ENCODE data around the gene BRCC3.

Gene BRCC3

GRCh38 chrX:155056877-155057792 is 14.2 kb upstream of the BRCC3 start:
- DNase-seq (ENCODE audit: low spot score): peak; percentile 67

- no peak for DNase-seq (ENCODE audit: low spot score)
These were observed 9.5 kb upstream of the BRCC3 start for GRCh38 chrX:155061760-155062159.

GRCh38 chrX:155065035-155065734 is 6.1 kb upstream of the BRCC3 start:
- DNase-seq (ENCODE audit: low spot score): no peak

- no peak for DNase-seq (ENCODE audit: low spot score)
These were observed 3.1 kb upstream of the BRCC3 start for GRCh38 chrX:155068165-155068564.

- no peak for DNase-seq (ENCODE audit: low spot score)
These were observed 1.9 kb upstream of the BRCC3 start for GRCh38 chrX:155069414-155069813.

- no peak for DNase-seq (ENCODE audit: low spot score)
These were observed 1.3 kb upstream of the BRCC3 start for GRCh38 chrX:155070038-155070437.

- no peak for DNase-seq (ENCODE audit: low spot score)
These were observed 689 bp upstream of the BRCC3 start for GRCh38 chrX:155070663-155070974.

GRCh38 chrX:155071694-155072280 is 479 bp downstream of the BRCC3 start:
- DNase-seq (ENCODE audit: low spot score): no peak

- no peak for DNase-seq (ENCODE audit: low spot score)
These were observed 15.0 kb downstream of the BRCC3 start for GRCh38 chrX:155086202-155086840.

GRCh38 chrX:155086961-155087735 is 15.8 kb downstream of the BRCC3 start:
- no peak for DNase-seq (ENCODE audit: low spot score)

- no peak for DNase-seq (ENCODE audit: low spot score)
These were observed 23.3 kb downstream of the BRCC3 start for GRCh38 chrX:155094468-155095061.

- no peak for DNase-seq (ENCODE audit: low spot score)
These were observed 34.6 kb downstream of the BRCC3 start for GRCh38 chrX:155105919-155106318.

GRCh38 chrX:155108427-155108826 is 37.1 kb downstream of the BRCC3 start:
- DNase-seq (ENCODE audit: low spot score): no peak

- no peak for DNase-seq (ENCODE audit: low spot score)
These were observed 40.9 kb downstream of the BRCC3 start for GRCh38 chrX:155112171-155112570.

GRCh38 chrX:155113097-155113496 is 41.8 kb downstream of the BRCC3 start:
- DNase-seq (ENCODE audit: low spot score): no peak

- DNase-seq (ENCODE audit: low spot score): no peak
These were observed 44.0 kb downstream of the BRCC3 start for GRCh38 chrX:155115174-155115819.

GRCh38 chrX:155127465-155127864 is 56.2 kb downstream of the BRCC3 start:
- DNase-seq (ENCODE audit: low spot score): no peak

- DNase-seq (ENCODE audit: low spot score): no peak
These were observed 56.6 kb downstream of the BRCC3 start for GRCh38 chrX:155127940-155128339.

GRCh38 chrX:155132110-155132509 is 60.8 kb downstream of the BRCC3 start:
- no peak for DNase-seq (ENCODE audit: low spot score)

- no peak for DNase-seq (ENCODE audit: low spot score)
These were observed 62.9 kb downstream of the BRCC3 start for GRCh38 chrX:155134255-155134654.

All from globus pallidus (tissue), 1 donor.